ENCODE results near the gene KIF26B.

KIF26B gene

DNA sequence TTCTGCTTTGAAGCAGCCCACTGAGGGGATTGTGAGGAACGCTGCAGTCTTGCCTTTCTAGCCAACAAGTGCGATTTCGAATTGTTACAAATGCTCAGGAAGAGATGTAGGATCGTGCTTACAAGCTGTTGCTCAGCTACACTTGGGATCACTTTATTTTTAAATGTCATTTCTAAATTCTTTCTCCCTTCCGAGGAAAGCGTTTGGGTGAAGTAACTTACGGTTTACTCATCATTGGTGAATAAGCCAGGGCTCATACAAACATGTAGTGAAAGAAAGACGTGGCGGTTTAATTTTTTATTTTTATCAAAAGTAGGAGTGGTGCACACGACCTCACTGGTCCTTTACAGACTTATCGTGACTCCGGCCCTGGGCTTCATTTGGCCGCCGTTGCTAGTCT lies 386.6 kb downstream of the KIF26B start:
- DNase-seq: no peak

- no peak for DNase-seq
Observed at GRCh38 chr1:245542365-245542764, 387.6 kb downstream of the KIF26B start.

DNA sequence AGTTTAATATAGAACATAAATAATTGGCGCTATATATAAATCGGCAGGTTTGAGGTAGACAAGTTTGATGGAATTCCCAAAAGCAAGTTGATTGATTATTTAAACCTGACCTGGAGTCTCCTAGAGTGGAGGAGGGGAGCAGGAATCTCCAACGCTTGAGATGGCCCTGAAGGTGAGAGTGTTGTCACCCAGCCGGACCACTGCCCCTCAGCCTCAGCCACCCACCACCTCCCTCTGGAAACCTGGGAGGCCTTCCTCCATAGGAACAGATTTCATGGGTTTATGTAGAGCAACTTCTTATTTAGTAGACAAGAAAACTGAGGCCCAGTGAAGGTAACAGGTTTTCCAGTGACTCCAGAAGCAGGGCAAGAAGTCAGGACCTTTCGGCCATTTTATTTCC lies 389.5 kb downstream of the KIF26B start:
- DNase-seq: no peak

- DNase-seq: no peak
Observed at GRCh38 chr1:245546875-245547274, 392.1 kb downstream of the KIF26B start.

DNA sequence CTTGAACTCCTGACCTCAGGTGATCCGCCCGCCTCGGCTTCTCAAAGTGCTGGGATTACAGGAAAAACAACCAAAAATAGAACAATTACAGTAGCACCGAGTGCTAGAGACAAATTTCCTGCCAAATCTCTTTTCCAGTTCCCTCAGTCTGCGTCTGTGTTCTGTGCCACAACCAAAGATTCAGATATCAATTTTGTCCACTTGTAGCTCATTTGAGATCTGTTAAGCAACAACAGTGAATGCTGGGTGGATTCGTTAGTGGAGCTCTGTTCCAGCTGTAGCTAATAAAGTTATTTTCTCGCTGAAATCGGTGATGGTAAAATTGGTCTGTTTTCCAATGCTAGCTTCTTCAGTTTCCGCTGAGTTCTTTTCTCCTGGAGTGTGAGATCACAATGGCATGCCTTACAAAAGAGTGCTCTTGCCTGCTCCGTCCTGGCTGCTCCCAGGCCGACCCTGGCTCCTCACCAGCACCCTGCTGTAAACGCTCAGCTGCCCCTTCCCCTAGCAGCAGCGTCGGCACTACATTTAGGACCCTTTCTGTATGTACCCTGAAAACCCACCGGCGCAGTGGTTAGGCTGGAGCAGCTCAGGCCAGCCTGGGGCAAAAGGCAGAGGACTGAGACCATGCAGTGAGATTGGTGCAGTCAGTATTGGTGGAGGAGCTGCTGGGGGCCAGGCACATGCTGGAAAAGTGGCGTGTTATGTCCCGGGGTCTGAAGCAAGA lies 395.4 kb downstream of the KIF26B start:
- no peak for DNase-seq

DNA sequence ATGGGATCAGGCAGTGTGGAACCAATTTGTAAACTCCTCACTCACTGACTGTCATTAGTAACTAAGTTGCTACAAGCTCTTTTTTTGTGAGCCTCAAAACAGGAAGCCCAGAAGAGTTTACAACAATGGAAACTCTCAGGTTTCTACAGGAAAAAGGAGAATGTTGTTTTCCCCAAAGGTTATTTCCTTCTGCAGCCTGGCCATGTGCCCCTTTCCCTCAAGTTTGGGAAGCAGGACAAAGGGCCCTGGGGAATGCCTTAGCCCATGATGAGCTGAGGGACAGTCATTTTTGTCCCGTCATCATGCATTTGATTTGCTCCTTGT lies 395.9 kb downstream of the KIF26B start:
- no peak for DNase-seq

GRCh38 chr1:245551536-245551935 lies 396.8 kb downstream of the KIF26B start:
- no peak for DNase-seq

GRCh38 chr1:245552331-245552730 lies 397.5 kb downstream of the KIF26B start:
- no peak for DNase-seq

- no peak for DNase-seq
Observed at GRCh38 chr1:245556057-245556456, 401.3 kb downstream of the KIF26B start.

DNA sequence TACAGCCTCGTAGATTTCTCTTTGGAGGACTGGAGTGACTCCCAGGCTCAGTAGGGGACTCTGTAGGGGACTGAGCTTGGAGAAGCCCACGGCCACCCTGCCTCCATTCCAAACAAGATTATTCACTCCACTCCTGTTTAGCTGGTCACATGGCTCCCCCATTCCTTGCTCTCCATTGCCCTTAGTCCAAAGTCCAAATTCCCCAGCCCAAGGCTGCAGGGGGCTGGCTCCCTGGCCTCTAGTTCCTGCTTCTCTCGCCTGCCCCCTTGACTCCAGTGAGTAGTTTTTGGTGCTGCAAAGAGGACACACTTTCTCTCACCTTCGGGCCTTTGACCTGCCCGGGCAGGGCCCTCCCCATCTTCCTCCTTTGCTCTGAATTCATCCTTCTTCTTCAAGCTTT lies 403.3 kb downstream of the KIF26B start:
- DNase-seq: no peak

DNA sequence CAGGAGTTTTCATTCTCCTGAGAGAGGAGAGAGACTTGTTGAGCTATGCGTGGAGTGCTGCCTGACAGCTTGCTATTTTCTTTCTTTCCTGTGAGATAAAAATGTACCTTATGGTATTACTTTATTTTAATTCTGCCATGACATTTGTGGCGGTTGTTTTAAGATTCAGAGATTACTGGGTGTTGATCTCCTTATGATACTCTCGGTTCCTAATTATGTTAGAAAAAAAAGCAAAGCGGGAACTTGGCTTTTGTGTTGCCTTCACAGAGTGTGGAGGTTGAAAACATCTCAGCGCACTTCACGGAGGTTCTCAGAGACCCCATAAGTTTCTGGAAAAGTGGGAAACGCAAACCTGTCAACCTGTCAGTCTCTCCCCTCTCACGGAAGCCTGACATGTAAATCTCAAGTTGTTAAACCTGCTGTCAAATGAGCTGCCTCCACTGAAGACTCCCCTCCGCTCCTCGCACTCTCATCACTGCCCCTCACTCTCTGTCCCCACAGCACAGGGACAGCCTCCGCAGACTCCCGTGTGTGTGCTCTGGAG lies 405.6 kb downstream of the KIF26B start:
- DNase-seq: no peak

DNA sequence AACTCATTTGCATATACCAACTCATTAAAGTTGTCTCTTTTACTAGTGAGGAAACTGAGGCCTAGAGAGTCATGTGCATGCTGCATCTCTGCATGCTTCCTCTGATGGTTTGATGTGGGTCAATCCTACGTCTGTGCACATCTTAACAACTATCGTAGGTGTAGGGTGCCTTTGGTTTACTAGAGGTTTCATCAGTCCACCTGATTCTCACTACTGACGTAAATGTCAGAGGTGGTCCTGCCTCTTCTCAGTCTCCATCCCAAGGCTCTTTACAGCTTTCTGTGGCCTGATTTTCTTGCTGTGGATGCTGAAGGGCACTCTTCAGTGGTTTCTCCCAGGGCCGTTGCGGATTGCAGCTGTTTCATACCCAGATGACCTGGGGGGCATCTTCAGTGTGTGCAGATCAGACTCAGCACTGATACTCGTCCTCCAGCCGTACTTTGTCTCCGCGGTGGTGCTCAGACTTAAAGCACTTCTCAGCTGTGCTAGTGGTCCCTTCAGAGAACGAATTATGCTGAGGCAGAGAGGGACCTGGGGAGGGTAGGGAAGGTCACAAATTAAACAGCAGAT lies 407.0 kb downstream of the KIF26B start:
- no peak for DNase-seq

DNA sequence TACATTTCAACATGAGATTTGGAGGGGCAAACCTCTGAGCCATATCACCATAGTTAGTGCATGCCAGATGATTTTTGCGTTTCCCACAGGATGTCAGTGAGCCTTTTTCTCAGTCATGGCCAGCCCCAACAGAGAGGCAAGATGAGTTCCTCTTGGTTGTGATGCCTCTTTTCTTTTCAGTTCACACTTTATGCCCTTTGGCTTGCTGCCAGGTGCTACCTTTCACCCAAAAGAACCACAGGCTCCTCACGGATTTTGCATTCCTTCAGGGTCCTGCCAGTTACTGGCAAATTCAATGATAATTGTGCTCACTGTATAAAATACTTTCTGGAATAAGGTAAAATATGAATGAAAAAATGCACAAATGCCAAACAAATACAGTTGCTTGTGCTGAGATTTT lies 411.3 kb downstream of the KIF26B start:
- DNase-seq: no peak

GRCh38 chr1:245566952-245567351 lies 412.2 kb downstream of the KIF26B start:
- no peak for DNase-seq

GRCh38 chr1:245571815-245572294 lies 417.1 kb downstream of the KIF26B start:
- DNase-seq: no peak

- DNase-seq: no peak
Observed at GRCh38 chr1:245572709-245573108, 417.9 kb downstream of the KIF26B start.

- DNase-seq: no peak
Observed at GRCh38 chr1:245575710-245576109, 420.9 kb downstream of the KIF26B start.

DNA sequence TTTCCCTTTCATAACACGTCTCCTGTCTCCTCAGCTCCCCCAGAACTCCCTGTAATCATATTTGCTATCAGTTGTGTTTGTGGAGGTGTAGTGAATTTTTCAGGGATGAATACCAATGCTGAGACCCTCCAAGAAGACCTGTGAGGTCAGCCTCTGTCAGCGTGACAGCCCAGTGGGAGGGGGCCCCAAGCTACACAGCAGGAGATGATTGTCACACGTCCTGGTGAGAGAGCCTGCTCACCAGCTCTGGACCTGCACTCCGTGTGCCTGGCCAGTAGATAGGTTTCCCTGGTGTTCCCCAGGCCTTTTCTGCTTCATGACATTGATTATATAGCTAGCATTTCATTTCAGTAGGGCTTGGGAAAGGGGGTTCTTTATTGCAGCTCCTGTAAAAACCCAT lies 421.5 kb downstream of the KIF26B start:
- DNase-seq: no peak

GRCh38 chr1:245577191-245578157 lies 422.7 kb downstream of the KIF26B start:
- no peak for DNase-seq

DNA sequence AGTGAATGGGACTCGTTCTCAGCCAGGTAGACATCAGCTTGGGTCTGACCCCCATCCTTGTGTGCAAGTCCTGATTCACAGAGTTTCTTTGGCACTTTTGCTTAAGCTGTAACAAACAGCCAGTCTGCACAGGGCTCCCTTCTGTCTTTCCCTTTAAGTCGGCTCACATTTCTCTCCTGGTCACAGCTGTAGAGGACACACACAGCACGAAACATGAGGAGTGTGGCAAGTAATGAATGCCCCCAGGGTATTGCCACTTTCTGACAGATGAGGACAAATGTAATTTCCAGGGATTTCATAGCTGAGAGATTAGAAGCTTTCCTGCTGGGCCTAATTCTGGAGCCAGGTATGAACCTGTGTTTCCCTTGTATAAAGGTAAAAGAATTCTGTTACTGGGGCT lies 423.5 kb downstream of the KIF26B start:
- DNase-seq: no peak

DNA sequence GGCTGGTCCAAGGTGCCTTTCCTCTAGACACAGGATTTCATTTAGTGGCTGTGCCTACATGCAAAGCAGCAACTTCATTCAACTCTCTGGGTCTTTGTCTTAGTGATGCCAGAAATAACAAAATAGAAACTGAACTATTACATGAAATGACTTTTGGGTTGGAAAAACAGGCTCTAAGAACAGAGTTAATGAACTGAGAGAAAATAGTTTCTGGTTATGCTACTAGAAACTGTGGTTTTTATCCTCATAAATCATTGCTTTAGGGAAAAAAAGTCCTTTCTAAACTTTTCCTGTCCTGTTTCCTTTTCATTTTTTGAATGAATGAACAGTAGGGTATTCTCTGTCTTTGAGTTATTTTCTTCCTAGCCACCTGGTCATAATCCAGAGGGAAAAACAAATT lies 424.0 kb downstream of the KIF26B start:
- no peak for DNase-seq

GRCh38 chr1:245579881-245580280 lies 425.1 kb downstream of the KIF26B start:
- no peak for DNase-seq

- no peak for DNase-seq
Observed at GRCh38 chr1:245580651-245581050, 425.9 kb downstream of the KIF26B start.

DNA sequence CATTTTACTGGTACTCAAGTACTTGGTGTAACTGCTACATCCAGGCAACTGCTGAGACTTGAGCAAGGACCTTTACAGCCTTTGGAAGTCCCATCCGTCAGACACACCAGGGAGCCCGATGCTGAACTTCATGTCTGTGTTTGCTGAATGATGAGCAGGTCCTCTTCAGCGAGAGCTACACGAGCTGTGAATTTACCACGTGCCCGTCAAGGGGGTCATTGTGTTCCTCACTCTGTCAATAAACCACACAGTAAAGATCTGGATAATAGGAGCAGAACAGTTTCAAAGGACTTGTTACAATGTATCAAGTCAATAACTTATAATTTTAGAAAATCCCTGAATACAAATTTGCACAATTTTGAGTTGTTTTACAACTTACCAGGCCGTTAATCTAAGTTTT lies 427.2 kb downstream of the KIF26B start:
- DNase-seq: no peak
